Vagina (tissue), 2 donors: ENCODE data around the gene DNTT.

ENCODE experiments used
- POLR2AphosphoS5 ChIP-seq, 2 donors: sonication (generic); formaldehyde crosslinking; IDR thresholded peaks; one replicate each; pipeline ENCODE4 v1.9.0; 2017; ENCODE audit warnings: antibody characterized with exemption in 2 of 2, mild to moderate bottlenecking in 2 of 2, low read depth in 1 of 2; ENCODE audit not compliant: insufficient read depth in 1 of 2
- TF ChIP-seq, protein P1 (sequence below), 3 experiments: fragments of 450-650 bp in 2 of 3; fragments of 200-600 bp in 1 of 3; sonication (generic) in 1 of 3; IDR thresholded peaks; one replicate each; pipeline ENCODE4 v1.5.1; 2017 to 2019; ENCODE audit warnings: antibody characterized with exemption in 3 of 3, mild to moderate bottlenecking in 2 of 3, moderate library complexity in 2 of 3

DNA sequence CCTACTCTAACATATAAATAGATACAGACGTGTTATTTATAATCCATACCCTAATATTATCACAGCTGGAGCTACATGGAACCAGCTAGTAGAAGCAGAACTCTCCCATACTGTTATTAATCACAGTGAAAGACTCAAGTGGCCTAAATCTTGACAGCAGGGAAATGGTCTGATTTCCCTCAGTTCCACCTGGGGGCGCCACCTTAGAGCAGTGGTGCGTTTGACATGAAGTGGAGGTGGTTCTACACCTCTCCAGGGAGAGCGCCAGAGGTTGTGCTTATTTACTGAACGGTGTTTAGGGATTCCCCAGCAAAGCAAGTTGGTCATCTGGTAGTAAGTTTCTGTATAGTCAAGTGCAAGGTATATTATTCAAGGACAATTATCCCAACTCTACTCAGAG is 17.6 kb downstream of the DNTT start:
- TF ChIP-seq, protein P1, sequence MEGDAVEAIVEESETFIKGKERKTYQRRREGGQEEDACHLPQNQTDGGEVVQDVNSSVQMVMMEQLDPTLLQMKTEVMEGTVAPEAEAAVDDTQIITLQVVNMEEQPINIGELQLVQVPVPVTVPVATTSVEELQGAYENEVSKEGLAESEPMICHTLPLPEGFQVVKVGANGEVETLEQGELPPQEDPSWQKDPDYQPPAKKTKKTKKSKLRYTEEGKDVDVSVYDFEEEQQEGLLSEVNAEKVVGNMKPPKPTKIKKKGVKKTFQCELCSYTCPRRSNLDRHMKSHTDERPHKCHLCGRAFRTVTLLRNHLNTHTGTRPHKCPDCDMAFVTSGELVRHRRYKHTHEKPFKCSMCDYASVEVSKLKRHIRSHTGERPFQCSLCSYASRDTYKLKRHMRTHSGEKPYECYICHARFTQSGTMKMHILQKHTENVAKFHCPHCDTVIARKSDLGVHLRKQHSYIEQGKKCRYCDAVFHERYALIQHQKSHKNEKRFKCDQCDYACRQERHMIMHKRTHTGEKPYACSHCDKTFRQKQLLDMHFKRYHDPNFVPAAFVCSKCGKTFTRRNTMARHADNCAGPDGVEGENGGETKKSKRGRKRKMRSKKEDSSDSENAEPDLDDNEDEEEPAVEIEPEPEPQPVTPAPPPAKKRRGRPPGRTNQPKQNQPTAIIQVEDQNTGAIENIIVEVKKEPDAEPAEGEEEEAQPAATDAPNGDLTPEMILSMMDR (IDR thresholded peaks at IDR 0.05) = no peak
- no peak for TF ChIP-seq POLR2AphosphoS5 (IDR thresholded peaks at IDR 0.05; ENCODE audit: insufficient read depth in 1 of 2, low read depth in 1 of 2)
